Measurements from ENCODE around the gene ITGA3.
A peak's percentile ranks its signal among the peaks of the same experiment; 100 is the strongest.
"Not testable (repeated sequence)": the region's sequence is repeated elsewhere in the genome, so short reads cannot be mapped to it uniquely, and the experiment has no call there.

The ITGA3 gene

GRCh38 chr17:50035945-50036344 is 20.0 kb upstream of the ITGA3 start:
- DNase-seq, result no peak

- peak; percentile 80 for DNase-seq
These were observed 19.3 kb upstream of the ITGA3 start for GRCh38 chr17:50036455-50037261.

GRCh38 chr17:50037321-50038107 is 18.4 kb upstream of the ITGA3 start:
- DNase-seq, result peak; percentile 63

GRCh38 chr17:50039058-50039457 is 16.9 kb upstream of the ITGA3 start:
- no peak for DNase-seq

- not testable (repeated sequence) for DNase-seq
These were observed 15.4 kb upstream of the ITGA3 start for GRCh38 chr17:50040496-50040895.

DNA sequence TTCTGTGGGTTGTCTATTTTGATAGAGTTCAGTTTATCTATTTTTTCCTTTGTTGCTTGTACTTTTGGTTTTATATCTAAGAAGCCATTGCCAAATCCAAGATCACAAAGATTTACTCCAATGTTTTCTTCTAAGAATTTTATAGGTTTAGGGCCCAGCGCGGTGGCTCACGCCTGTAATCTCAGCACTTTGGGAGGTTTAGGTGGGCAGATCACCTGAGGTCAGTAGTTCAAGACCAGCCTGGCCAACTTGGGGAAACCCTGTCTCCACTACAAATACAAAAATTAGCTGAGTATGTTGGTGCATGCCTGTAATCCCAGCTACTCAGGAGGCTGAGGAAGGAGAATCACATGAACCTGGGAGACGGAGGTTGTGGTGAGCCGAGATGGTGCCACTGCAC is 13.7 kb upstream of the ITGA3 start:
- DNase-seq, result no peak

DNA sequence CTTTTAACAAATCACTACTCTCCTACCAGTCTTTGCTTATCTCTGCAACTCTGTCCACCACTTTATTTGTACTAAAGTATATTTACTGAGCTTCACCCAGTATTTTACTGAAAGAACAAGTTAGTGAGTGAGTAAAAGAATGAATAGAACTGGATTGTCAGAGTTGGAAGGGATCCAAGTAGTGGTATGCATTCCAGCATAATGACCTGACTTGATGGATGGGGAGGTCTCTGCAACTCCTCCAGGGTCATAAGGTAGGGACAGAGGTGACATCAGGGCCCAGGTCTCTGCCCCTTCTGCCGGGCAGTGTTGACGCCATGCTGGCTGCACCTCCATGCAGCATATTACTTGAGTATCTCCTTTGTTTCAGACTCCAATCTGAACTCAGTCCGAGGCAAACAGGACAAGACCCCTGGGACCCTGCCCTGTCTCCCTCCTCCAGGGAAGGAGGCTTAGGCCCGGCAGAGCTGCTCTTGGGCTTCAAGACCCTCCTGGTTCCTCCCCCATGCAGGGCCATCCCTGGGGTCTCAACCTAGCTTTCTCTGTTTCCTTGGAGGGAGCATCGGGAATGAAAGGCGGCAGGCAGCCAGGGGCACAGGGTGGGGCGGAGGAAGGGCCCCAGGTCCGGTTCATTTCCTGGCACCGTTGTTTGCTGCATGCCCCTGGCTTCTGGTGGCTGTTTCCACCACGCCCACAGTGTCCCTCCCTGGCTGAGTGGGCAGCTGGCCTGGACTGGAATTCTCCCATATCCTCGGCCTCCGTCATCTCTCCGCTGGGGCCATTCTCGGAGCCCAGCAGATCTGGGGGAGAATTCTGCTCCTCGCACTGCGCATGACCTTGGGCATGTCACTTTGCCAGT is 12.4 kb upstream of the ITGA3 start:
- DNase-seq, result no peak

DNA sequence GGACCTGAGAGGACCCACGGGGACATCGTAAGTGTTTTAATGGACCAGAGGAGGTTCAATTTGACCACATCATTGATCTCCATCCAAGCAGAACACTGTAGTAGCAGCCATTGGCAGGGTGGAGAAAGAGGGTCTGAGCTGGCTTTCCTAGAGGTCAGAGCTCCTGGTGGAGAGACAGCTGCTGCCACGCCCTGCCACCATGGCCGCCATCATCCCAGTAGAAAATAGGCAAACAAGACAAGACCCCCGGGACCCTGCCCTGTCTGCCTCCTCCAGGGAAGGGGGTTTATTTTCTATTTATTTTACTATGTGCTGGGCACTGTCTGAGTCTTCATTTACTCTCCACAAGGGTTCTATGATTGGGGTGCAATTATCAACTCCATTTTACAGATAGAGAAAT is 11.4 kb upstream of the ITGA3 start:
- no peak for DNase-seq

DNA sequence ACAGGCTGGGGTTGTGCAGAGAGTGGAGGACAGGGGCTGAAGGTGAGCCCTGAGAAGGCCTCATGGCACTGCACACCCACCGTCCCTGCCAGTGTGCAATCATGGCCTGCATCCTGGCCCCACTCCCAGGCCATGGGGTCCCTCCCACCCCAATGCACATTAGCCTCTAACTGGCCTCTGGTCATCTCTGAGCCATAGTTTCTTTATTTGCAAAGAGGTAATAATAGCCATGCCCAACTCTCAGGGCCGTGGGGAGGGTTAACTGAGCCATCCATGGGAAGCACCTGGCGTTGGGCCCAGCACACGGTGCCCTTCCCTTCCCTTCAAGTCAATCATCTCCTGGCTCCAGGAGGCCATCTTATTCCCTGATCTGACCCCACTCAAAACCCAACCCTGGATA is 10.8 kb upstream of the ITGA3 start:
- DNase-seq, result peak; percentile 15

DNA sequence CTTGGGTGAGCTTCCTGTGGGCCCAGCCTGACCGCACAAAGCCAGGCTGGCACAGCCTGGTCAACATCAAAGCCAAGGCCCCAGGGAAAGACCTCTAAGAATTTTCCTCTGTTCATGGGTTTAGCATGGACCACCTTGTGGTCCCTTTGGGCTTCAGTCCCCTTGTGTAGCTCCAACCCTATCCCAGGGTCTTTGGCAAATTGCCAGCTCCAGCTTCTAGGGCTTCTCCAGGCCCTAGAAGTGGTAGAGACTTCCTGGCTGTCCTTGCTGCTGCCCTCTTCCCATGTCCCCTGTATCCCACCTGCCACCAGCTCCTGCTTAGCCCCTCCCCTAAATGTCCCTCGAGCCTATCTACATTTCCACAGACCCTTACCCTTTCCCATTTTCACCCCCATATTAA is 9.7 kb upstream of the ITGA3 start:
- peak; percentile 11 for DNase-seq

- DNase-seq, result no peak
These were observed 9.2 kb upstream of the ITGA3 start for GRCh38 chr17:50046667-50047066.

DNA sequence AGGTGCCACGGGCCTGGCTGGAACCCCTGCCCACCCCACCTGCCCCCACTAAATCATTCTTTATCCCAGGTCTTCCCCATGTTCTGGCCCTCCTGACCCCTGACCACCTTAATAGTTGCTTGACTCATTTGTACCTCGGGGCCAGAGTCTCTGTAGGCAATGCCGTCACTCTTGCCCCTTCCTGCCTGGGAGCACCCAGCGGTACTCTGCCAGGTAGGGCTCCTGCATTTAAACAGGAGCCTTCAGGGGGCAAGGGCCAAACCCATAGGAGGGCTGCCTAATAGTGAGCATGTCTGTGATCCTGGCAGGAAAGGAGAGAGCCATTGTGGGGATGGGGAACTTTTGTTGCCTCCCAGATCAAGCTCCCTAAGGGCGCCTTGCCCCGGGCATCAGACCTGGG is 8.8 kb upstream of the ITGA3 start:
- DNase-seq, result no peak

- DNase-seq, result no peak
These were observed 8.3 kb upstream of the ITGA3 start for GRCh38 chr17:50047488-50048126.

DNA sequence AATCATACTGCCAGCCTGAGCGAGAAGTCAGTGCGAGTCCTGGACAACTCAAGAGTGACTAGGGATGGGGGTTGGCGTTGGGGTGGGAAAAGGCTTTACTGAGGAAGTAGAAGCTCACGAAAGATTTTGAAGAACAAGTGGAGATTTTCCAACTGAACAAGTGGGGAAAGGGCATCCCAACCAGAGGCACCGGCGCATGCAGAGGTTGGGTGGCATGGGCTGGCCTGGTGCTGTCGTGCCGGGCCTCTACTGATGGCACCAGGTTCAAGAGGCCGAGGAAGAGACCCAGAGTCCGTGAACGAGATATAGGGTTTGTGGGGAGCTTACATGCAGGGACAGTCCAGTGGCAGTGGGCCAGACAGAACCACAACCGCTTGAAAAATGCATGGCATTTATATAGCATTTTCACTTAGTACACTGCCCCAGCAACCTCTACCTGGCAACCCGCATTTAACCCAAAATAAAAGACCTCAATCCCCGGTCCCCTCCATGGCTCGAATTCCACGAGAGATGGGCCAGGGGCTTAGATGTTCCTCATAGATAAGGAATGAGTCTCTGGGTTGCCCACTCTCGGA is 7.7 kb upstream of the ITGA3 start:
- no peak for DNase-seq

DNA sequence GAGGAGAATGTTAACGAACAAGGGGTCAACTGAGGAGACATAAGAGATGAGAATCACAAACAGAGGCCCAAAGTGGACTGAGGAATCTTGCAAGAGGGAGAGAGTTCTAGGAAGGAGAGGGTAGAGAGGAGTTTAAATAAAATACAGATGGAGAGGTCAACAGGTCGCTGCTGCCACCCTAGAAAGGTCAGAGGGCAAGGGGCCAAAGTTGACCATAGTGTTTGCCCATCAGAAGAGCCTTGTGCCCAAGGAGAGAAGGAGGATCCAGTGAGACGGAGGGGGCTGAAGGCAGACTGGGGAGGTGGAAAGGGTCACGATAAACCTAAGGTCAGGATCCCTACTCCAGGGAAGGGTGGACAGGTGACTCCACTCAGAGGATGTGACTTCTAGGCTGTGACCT is 6.9 kb upstream of the ITGA3 start:
- no peak for DNase-seq

GRCh38 chr17:50049636-50050035 is 6.3 kb upstream of the ITGA3 start:
- peak; percentile 74 for DNase-seq

DNA sequence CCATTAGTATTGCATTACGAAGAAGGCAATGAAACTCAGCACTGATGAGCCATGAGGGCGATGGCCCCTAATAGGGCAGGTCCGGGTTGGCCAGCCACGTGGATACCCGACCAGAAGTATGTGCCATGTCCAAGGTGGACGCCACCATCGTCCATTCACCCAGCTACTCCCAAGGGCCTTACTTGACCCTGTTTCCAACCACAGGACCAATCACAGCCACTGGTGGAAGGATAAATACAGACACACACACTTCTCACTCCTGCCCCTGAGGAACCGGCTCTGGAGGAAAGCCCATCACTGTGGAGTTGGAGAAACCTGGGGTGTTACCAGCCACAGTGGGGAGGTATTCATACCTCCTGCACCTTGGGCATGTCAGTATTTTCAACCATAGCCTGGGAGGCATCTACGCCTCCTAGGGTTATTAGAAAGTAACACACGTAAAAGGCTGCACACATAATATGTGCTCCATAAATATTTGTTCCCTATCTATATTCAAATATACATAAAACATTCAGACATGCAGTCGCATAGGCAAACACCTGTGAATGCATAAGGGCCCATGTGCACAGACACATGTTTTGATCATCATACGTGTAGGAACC is 5.4 kb upstream of the ITGA3 start:
- peak; percentile 53 for DNase-seq

GRCh38 chr17:50051082-50051576 is 4.8 kb upstream of the ITGA3 start:
- DNase-seq, result peak; percentile 87

- DNase-seq, result peak; percentile 42
These were observed 4.3 kb upstream of the ITGA3 start for GRCh38 chr17:50051606-50052005.

GRCh38 chr17:50052241-50052796 is 3.6 kb upstream of the ITGA3 start:
- peak; percentile 99 for DNase-seq
